ENCODE measurements around the gene SNAPC4. TPM values are rescaled to one million over a fixed set of nuclear protein-coding genes. Genes with fewer than 3 reads are reported as not detected.
"Not testable (repeated sequence)": the region's sequence is repeated elsewhere in the genome, so short reads cannot be mapped to it uniquely, and the experiment has no call there.

Gene SNAPC4
- total RNA-seq, 2 donors from 2014 or later, result 18.0 to 18.7 TPM

- no peaks in the 10 kb centered on the region for H3K9me3 ChIP-seq (ENCODE audit: control insufficient read depth, low read length)
- H3K27ac Mint-ChIP-seq, result no peak overlapping the region
- H3K27ac ChIP-seq (ENCODE audit: low read depth, low read length), result no peak overlapping the region
- no peaks in the 10 kb centered on the region for H3K36me3 Mint-ChIP-seq (ENCODE audit: low read depth)
- H3K4me1 Mint-ChIP-seq, result no peaks in the 10 kb centered on the region
- H3K4me3 ChIP-seq (ENCODE audit: low read length), result no peak overlapping the region
- H3K36me3 ChIP-seq (ENCODE audit: control insufficient read depth, insufficient read depth, low read length), result no peaks in the 10 kb centered on the region
- 93 to 95% methylated on average over 10 to 11 of the region's 11 CpGs for WGBS, 2 experiments (ENCODE audit: insufficient coverage in 1 of 2, insufficient read length in 1 of 2)
- no peaks in the 10 kb centered on the region for H3K27me3 ChIP-seq (ENCODE audit: control insufficient read depth, insufficient read depth, low read length, poor library complexity, severe bottlenecking)
- no peaks in the 10 kb centered on the region for H3K27me3 Mint-ChIP-seq (ENCODE audit: insufficient read depth)
- no peaks in the 10 kb centered on the region for H3K4me1 ChIP-seq (ENCODE audit: control insufficient read depth, insufficient read depth, low read length)
- TF ChIP-seq CTCF (conservative IDR thresholded peaks at IDR 0.05), result no peak
- no peak for DNase-seq
- H3K4me3 Mint-ChIP-seq, result no peak overlapping the region
- no peaks in the 10 kb centered on the region for H3K9me3 Mint-ChIP-seq
- no peak overlapping the region for H3K9ac ChIP-seq (ENCODE audit: extremely low read depth, low read length, poor library complexity, severe bottlenecking)
Measured at GRCh38 chr9:136353088-136353487, 46.9 kb downstream of the SNAPC4 start.

GRCh38 chr9:136352682-136353081 lies 47.3 kb downstream of the SNAPC4 start:
- Mint-ChIP-seq H3K4me1 (no peaks in the 10 kb centered on the region), H3K27ac (no peak overlapping the region), H3K27me3 (ENCODE audit: insufficient read depth) (no peaks in the 10 kb centered on the region), H3K36me3 (ENCODE audit: low read depth) (no peaks in the 10 kb centered on the region), H3K9me3 (no peaks in the 10 kb centered on the region), H3K4me3 (no peak overlapping the region)
- Histone ChIP-seq H3K4me3 (ENCODE audit: low read length) (no peak overlapping the region), H3K27me3 (ENCODE audit: control insufficient read depth, insufficient read depth, low read length, poor library complexity, severe bottlenecking) (no peaks in the 10 kb centered on the region), H3K4me1 (ENCODE audit: control insufficient read depth, insufficient read depth, low read length) (no peaks in the 10 kb centered on the region), H3K9me3 (ENCODE audit: control insufficient read depth, low read length) (no peaks in the 10 kb centered on the region), H3K9ac (ENCODE audit: extremely low read depth, low read length, poor library complexity, severe bottlenecking) (no peak overlapping the region), H3K27ac (ENCODE audit: low read depth, low read length) (no peak overlapping the region), H3K36me3 (ENCODE audit: control insufficient read depth, insufficient read depth, low read length) (no peaks in the 10 kb centered on the region)
- WGBS, 2 experiments (ENCODE audit: insufficient coverage in 1 of 2, insufficient read length in 1 of 2), result 87 to 93% methylated on average over 10 to 16 of the region's 16 CpGs
- no peak for TF ChIP-seq CTCF (conservative IDR thresholded peaks at IDR 0.05)
- DNase-seq, result no peak

- not testable (repeated sequence) for DNase-seq; H3K4me1 Mint-ChIP-seq; H3K27ac ChIP-seq (ENCODE audit: low read depth, low read length); H3K9me3 Mint-ChIP-seq; H3K27me3 ChIP-seq (ENCODE audit: control insufficient read depth, insufficient read depth, low read length, poor library complexity, severe bottlenecking); H3K36me3 ChIP-seq (ENCODE audit: control insufficient read depth, insufficient read depth, low read length); H3K9me3 ChIP-seq (ENCODE audit: control insufficient read depth, low read length); H3K27ac Mint-ChIP-seq; H3K36me3 Mint-ChIP-seq (ENCODE audit: low read depth); H3K9ac ChIP-seq (ENCODE audit: extremely low read depth, low read length, poor library complexity, severe bottlenecking); H3K4me3 Mint-ChIP-seq; H3K4me3 ChIP-seq (ENCODE audit: low read length); H3K4me1 ChIP-seq (ENCODE audit: control insufficient read depth, insufficient read depth, low read length); H3K27me3 Mint-ChIP-seq (ENCODE audit: insufficient read depth)
- 92 to 95% methylated on average over 4 to 16 of the region's 24 CpGs for WGBS, 2 experiments (ENCODE audit: insufficient coverage in 1 of 2, insufficient read length in 1 of 2)
Measured at GRCh38 chr9:136351868-136352267, 48.1 kb downstream of the SNAPC4 start.

- Histone ChIP-seq H3K9me3 (ENCODE audit: control insufficient read depth, low read length) (no peaks in the 10 kb centered on the region), H3K4me1 (ENCODE audit: control insufficient read depth, insufficient read depth, low read length) (no peaks in the 10 kb centered on the region), H3K36me3 (ENCODE audit: control insufficient read depth, insufficient read depth, low read length) (no peaks in the 10 kb centered on the region), H3K27me3 (ENCODE audit: control insufficient read depth, insufficient read depth, low read length, poor library complexity, severe bottlenecking) (no peaks in the 10 kb centered on the region), H3K9ac (ENCODE audit: extremely low read depth, low read length, poor library complexity, severe bottlenecking) (no peak overlapping the region), H3K4me3 (ENCODE audit: low read length) (no peak overlapping the region), H3K27ac (ENCODE audit: low read depth, low read length) (no peak overlapping the region)
- WGBS, 2 experiments (ENCODE audit: insufficient coverage in 1 of 2, insufficient read length in 1 of 2), result 88 to 96% methylated on average over 7 to 11 of the region's 11 CpGs
- Mint-ChIP-seq H3K27ac (no peak overlapping the region), H3K4me1 (no peaks in the 10 kb centered on the region), H3K36me3 (ENCODE audit: low read depth) (no peaks in the 10 kb centered on the region), H3K4me3 (no peak overlapping the region), H3K9me3 (no peaks in the 10 kb centered on the region), H3K27me3 (ENCODE audit: insufficient read depth) (no peaks in the 10 kb centered on the region)
- DNase-seq, result no peak
- no peak for TF ChIP-seq CTCF (conservative IDR thresholded peaks at IDR 0.05)
Measured at GRCh38 chr9:136351252-136351800, 48.6 kb downstream of the SNAPC4 start.

Measured in endodermal cell (in vitro differentiated cells).